HepG2 (cell line): ENCODE data around the gene GALP. TPM values are rescaled to one million over a fixed set of nuclear protein-coding genes. Genes with fewer than 3 reads are reported as not detected.

Experiments used
- CBX2 ChIP-seq, 2 experiments: fragments of 200-600 bp in 1 of 2; sonication (generic); formaldehyde crosslinking in 1 of 2; IDR thresholded peaks; 2 replicates each; pipeline versions ENCODE4 v1.7.0 to v1.8.1; 2018 to 2022; ENCODE audit warnings: low read depth in 2 of 2, low read length in 1 of 2, mild to moderate bottlenecking in 1 of 2, missing genetic modification reagents in 1 of 2
- FOSL1 ChIP-seq: sonication (generic); formaldehyde crosslinking; IDR thresholded peaks from 2 replicates; pipeline ENCODE4 v1.9.0; 2021; ENCODE audit warnings: missing genetic modification reagents, borderline replicate concordance
- FOXA1 ChIP-seq, 2 experiments: fragments of 450-650 bp in 1 of 2; sonication (generic) in 1 of 2; formaldehyde crosslinking in 1 of 2; IDR thresholded peaks; 2 replicates each; pipeline versions ENCODE4 v1.4.0 to v1.6.1; 2016 to 2020; ENCODE audit warnings: missing genetic modification reagents in 1 of 2
- FOXK1 ChIP-seq: sonication (generic); formaldehyde crosslinking; IDR thresholded peaks from 2 replicates; pipeline ENCODE4 v1.4.0; 2020; ENCODE audit warnings: low read depth, missing genetic modification reagents, borderline replicate concordance
- IKZF5 ChIP-seq: IDR thresholded peaks from 2 replicates; pipeline ENCODE4 v1.6.1; 2018; ENCODE audit warnings: missing genetic modification reagents, mild to moderate bottlenecking, missing compliant biosample characterization
- KLF12 ChIP-seq: sonication (generic); formaldehyde crosslinking; IDR thresholded peaks from 2 replicates; pipeline ENCODE4 v1.4.0; 2020; ENCODE audit warnings: missing genetic modification reagents, borderline replicate concordance
- KLF13 ChIP-seq: sonication (generic); formaldehyde crosslinking; IDR thresholded peaks from 2 replicates; pipeline ENCODE4 v1.4.0; 2020; ENCODE audit warnings: mild to moderate bottlenecking, missing genetic modification reagents
- TBX2 ChIP-seq: sonication (generic); formaldehyde crosslinking; IDR thresholded peaks from 2 replicates; pipeline ENCODE4 v1.5.0; 2020; ENCODE audit warnings: missing genetic modification reagents, mild to moderate bottlenecking, borderline replicate concordance
- TSC22D2 ChIP-seq: sonication (generic); formaldehyde crosslinking; IDR thresholded peaks from 2 replicates; pipeline ENCODE4 v1.5.1; 2020; ENCODE audit warnings: missing genetic modification reagents, mild to moderate bottlenecking, borderline replicate concordance
- ZBTB1 ChIP-seq: sonication (generic); formaldehyde crosslinking; IDR thresholded peaks from 2 replicates; pipeline ENCODE4 v1.4.0; 2020; ENCODE audit warnings: missing genetic modification reagents, borderline replicate concordance
- ZFP1 ChIP-seq: IDR thresholded peaks from 2 replicates; pipeline ENCODE4 v1.6.1; 2016
- ZNF20 ChIP-seq: sonication (generic); formaldehyde crosslinking; IDR thresholded peaks from 2 replicates; pipeline ENCODE4 v1.4.0; 2020; ENCODE audit warnings: mild to moderate bottlenecking, moderate library complexity, missing genetic modification reagents
- ZNF264 ChIP-seq: sonication (generic); formaldehyde crosslinking; IDR thresholded peaks from 2 replicates; pipeline ENCODE4 v1.4.0; 2020; ENCODE audit warnings: missing genetic modification reagents
- ZNF609 ChIP-seq: sonication (generic); formaldehyde crosslinking; IDR thresholded peaks from 2 replicates; pipeline ENCODE4 v1.4.0; 2020; ENCODE audit warnings: mild to moderate bottlenecking, missing genetic modification reagents, borderline replicate concordance
- ZNF740 ChIP-seq: sonication (generic); formaldehyde crosslinking; IDR thresholded peaks from 2 replicates; pipeline ENCODE4 v1.4.0; 2020; ENCODE audit warnings: missing genetic modification reagents
- polyA plus RNA-seq, 8 experiments: library from polyadenylated mRNA; depleted of rRNA in 3 of 8; stranded (reverse) in 7 of 8; unstranded in 1 of 8; fragments of >200 nt; fragmentation: Illumina TruSeq in 4 of 8; extraction: Trizol in 4 of 8; gene quantifications; 2 replicates each; pipeline versions ENCODE4 v1.2.1 to v1.2.3, GENCODE V29; 2011 to 2016; ENCODE audit warnings: low read depth in 4 of 8, missing spikeins in 1 of 8, mixed read lengths in 1 of 8; ENCODE audit not compliant: insufficient read depth in 1 of 8
- total RNA-seq, 5 experiments: library from RNA; depleted of rRNA; stranded (reverse); fragments of >200 nt; fragmentation: Illumina TruSeq; extraction: Trizol; gene quantifications; 2 replicates each; pipeline ENCODE4 v1.2.3, GENCODE V29; 2016; ENCODE audit warnings: low read depth in 1 of 5
- TF ChIP-seq, protein P1 (sequence below): sonication (generic); formaldehyde crosslinking; IDR thresholded peaks from 2 replicates; pipeline ENCODE4 v1.9.0; 2022; ENCODE audit warnings: low read depth, missing genetic modification reagents
- TF ChIP-seq, protein P2 (sequence below): sonication (generic); formaldehyde crosslinking; IDR thresholded peaks from 2 replicates; pipeline ENCODE4 v1.5.0; 2020; ENCODE audit warnings: missing genetic modification reagents
- TF ChIP-seq, protein P3 (sequence below): sonication (generic); formaldehyde crosslinking; IDR thresholded peaks from 2 replicates; pipeline ENCODE4 v1.5.1; 2020; ENCODE audit warnings: missing genetic modification reagents, mild to moderate bottlenecking, borderline replicate concordance

The GALP gene
- total and polyA plus RNA-seq, 2 of the 13 experiments (the other 11 are each of a cell fraction or from before 2014, with no cell fraction given) = not detected

GRCh38 chr19:56170261-56170660 lies 5.5 kb upstream of the GALP start (continued):
- TF ChIP-seq, protein P1, sequence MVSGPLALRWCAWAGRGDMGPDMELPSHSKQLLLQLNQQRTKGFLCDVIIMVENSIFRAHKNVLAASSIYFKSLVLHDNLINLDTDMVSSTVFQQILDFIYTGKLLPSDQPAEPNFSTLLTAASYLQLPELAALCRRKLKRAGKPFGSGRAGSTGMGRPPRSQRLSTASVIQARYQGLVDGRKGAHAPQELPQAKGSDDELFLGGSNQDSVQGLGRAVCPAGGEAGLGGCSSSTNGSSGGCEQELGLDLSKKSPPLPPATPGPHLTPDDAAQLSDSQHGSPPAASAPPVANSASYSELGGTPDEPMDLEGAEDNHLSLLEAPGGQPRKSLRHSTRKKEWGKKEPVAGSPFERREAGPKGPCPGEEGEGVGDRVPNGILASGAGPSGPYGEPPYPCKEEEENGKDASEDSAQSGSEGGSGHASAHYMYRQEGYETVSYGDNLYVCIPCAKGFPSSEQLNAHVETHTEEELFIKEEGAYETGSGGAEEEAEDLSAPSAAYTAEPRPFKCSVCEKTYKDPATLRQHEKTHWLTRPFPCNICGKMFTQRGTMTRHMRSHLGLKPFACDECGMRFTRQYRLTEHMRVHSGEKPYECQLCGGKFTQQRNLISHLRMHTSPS (CRISPR knock-in tag) = 0 out of 2 replicates have a peak, but pooled peaks have one; percentile 24
- TF ChIP-seq TBX2 (CRISPR knock-in tag) = peak; percentile 55; the same call in 1 of the 2 replicates
- TF ChIP-seq TSC22D2 (CRISPR knock-in tag) = no peak
- peak; percentile 45; the same call in 1 of the 2 replicates for TF ChIP-seq ZNF609 (CRISPR knock-in tag)
- no peak for TF ChIP-seq ZNF740 (CRISPR knock-in tag)
- no peak for TF ChIP-seq FOXA1 (IDR thresholded peaks at IDR 0.05)
- 0 out of 2 replicates have a peak, but pooled peaks have one; percentile 17 for TF ChIP-seq FOXA1 (CRISPR knock-in tag; IDR thresholded peaks at IDR 0.05)
- TF ChIP-seq ZNF264 (CRISPR knock-in tag) = no peak
- no peak for TF ChIP-seq FOSL1
- TF ChIP-seq CBX2 (IDR thresholded peaks at IDR 0.05; ENCODE audit: low read depth, low read length) = no peak
- no peak for TF ChIP-seq CBX2 (CRISPR knock-in tag; IDR thresholded peaks at IDR 0.05; ENCODE audit: low read depth)
- TF ChIP-seq ZFP1 (CRISPR knock-in tag) = no peak
- TF ChIP-seq, protein P2, sequence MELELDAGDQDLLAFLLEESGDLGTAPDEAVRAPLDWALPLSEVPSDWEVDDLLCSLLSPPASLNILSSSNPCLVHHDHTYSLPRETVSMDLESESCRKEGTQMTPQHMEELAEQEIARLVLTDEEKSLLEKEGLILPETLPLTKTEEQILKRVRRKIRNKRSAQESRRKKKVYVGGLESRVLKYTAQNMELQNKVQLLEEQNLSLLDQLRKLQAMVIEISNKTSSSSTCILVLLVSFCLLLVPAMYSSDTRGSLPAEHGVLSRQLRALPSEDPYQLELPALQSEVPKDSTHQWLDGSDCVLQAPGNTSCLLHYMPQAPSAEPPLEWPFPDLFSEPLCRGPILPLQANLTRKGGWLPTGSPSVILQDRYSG (CRISPR knock-in tag) = no peak
- no peak for TF ChIP-seq KLF12 (CRISPR knock-in tag)
- no peak for TF ChIP-seq KLF13 (CRISPR knock-in tag)
- TF ChIP-seq ZNF20 = no peak
- TF ChIP-seq, protein P3, sequence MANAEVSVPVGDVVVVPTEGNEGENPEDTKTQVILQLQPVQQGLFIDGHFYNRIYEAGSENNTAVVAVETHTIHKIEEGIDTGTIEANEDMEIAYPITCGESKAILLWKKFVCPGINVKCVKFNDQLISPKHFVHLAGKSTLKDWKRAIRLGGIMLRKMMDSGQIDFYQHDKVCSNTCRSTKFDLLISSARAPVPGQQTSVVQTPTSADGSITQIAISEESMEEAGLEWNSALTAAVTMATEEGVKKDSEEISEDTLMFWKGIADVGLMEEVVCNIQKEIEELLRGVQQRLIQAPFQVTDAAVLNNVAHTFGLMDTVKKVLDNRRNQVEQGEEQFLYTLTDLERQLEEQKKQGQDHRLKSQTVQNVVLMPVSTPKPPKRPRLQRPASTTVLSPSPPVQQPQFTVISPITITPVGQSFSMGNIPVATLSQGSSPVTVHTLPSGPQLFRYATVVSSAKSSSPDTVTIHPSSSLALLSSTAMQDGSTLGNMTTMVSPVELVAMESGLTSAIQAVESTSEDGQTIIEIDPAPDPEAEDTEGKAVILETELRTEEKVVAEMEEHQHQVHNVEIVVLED (CRISPR knock-in tag) = no peak; the same call in 1 of the 2 replicates
- no peak for TF ChIP-seq ZBTB1
- peak; percentile 85 for TF ChIP-seq IKZF5
- TF ChIP-seq FOXK1 (CRISPR knock-in tag) = no peak; the same call in 1 of the 2 replicates
